ENCODE measurements around the gene FAM131B.

FAM131B gene

DNA sequence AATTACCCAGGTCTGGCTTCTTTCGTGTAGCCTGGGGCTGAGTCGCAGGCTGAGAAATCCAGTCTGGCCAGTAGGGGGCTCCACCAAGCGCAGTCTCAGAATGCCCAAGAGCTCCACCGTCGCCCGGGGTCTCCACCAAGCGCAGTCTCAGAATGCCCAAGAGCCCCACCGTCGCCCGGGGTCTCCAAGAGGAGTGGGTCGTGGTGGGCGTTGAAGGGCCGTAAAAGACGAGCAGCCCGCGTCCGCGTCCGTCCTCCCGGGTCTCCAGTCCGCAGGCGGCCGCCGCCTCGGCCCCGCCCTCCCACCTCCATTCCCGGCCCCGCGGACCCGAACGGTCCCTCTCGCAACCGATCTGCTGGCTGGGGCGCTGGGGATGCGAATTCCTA is 17.7 kb upstream of the FAM131B start:
- TF ChIP-seq, protein P1, sequence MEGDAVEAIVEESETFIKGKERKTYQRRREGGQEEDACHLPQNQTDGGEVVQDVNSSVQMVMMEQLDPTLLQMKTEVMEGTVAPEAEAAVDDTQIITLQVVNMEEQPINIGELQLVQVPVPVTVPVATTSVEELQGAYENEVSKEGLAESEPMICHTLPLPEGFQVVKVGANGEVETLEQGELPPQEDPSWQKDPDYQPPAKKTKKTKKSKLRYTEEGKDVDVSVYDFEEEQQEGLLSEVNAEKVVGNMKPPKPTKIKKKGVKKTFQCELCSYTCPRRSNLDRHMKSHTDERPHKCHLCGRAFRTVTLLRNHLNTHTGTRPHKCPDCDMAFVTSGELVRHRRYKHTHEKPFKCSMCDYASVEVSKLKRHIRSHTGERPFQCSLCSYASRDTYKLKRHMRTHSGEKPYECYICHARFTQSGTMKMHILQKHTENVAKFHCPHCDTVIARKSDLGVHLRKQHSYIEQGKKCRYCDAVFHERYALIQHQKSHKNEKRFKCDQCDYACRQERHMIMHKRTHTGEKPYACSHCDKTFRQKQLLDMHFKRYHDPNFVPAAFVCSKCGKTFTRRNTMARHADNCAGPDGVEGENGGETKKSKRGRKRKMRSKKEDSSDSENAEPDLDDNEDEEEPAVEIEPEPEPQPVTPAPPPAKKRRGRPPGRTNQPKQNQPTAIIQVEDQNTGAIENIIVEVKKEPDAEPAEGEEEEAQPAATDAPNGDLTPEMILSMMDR (IDR thresholded peaks at IDR 0.05; ENCODE audit: insufficient read depth, missing control alignments): peak; percentile 73
- DNase-seq (ENCODE audit: insufficient read length, low spot score) (peak; percentile 85), FAIRE-seq (no peak)

DNA sequence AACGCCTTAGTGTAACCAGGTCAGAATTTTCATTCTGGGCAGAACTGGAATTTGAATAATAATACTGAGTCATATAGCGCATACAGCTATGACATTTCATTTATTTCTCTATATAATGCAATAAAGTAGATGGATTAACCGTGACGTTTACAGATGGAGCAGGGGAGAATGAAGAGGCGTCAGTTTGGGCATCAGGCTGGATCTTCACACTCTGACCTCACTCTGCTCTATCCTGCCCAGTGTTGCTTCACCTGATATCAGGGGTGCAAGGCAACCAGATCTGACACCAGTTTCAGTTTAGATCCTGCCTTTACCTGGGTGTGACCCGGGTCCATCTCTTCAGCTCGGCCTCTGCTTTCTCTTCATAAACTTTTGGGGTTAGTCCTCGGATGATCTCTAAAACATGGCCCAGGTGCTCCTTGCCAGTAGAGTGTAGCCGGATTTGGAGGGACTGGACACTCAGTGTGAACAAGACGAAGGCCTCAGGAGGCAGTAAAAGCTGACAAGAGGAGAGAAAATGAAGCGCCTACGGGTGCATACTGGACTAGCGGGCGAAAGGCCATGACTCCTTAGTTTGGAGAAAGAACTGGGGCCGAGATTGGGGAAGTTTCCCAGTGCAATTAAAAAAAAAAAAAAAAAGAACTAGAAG is 17.2 kb upstream of the FAM131B start:
- DNase-seq (ENCODE audit: insufficient read length, low spot score) (no peak), FAIRE-seq (no peak)
- TF ChIP-seq, protein P1 (IDR thresholded peaks at IDR 0.05; ENCODE audit: insufficient read depth, missing control alignments): no peak

- DNase-seq (ENCODE audit: insufficient read length, low spot score) (no peak), FAIRE-seq (no peak)
- TF ChIP-seq, protein P1 (IDR thresholded peaks at IDR 0.05; ENCODE audit: insufficient read depth, missing control alignments): no peak
Observed at GRCh38 chr7:143376396-143376795, 13.9 kb upstream of the FAM131B start.

GRCh38 chr7:143375298-143376034 is 13.0 kb upstream of the FAM131B start:
- DNase-seq (ENCODE audit: insufficient read length, low spot score): no peak
- FAIRE-seq: no peak
- TF ChIP-seq, protein P1 (IDR thresholded peaks at IDR 0.05; ENCODE audit: insufficient read depth, missing control alignments): no peak

DNA sequence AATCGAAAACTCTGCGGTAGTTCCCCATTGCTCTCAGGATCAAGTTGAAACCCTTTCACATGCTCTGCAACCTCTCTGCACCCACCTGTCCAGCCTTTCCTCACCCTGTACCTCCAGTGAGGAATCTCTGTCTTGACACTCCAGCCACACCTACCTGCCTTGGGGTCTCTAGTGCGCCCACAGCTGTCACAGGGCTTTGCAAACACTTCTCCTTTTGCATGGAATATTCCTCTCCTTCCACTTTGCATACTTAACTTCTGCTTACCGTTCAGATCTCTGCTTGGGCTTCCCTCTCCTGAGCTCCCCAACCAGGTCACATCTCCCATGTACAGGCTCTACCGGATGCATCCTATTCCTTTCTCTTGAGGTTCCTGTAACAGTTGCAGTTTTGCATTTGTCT is 12.0 kb upstream of the FAM131B start:
- DNase-seq (ENCODE audit: insufficient read length, low spot score): no peak
- no peak for FAIRE-seq
- TF ChIP-seq, protein P1 (IDR thresholded peaks at IDR 0.05; ENCODE audit: insufficient read depth, missing control alignments): no peak

GRCh38 chr7:143373255-143373794 is 10.8 kb upstream of the FAM131B start:
- FAIRE-seq: no peak
- no peak for DNase-seq (ENCODE audit: insufficient read length, low spot score)
- TF ChIP-seq, protein P1 (IDR thresholded peaks at IDR 0.05; ENCODE audit: insufficient read depth, missing control alignments): no peak

- FAIRE-seq: no peak
- no peak for DNase-seq (ENCODE audit: insufficient read length, low spot score)
Observed at GRCh38 chr7:143372070-143372469, 9.6 kb upstream of the FAM131B start.

More at GRCh38 chr7:143372070-143372469, 9.6 kb upstream of the FAM131B start:
- TF ChIP-seq, protein P1 (IDR thresholded peaks at IDR 0.05; ENCODE audit: insufficient read depth, missing control alignments): no peak
